Trophoblast cell (in vitro differentiated cells and primary cell): ENCODE results near the gene MAPK1.
"Not testable (repeated sequence)": the region's sequence is repeated elsewhere in the genome, so short reads cannot be mapped to it uniquely, and the experiment has no call there.

ENCODE experiments used
- DNase-seq, 2 donors: peaks; one replicate each; pipeline ENCODE4 v3.0.0-alpha.2; 2016
- H2AFZ ChIP-seq: 2 replicates; pipeline ENCODE4 v1.6.1; 2013; ENCODE audit warnings: low read length, moderate library complexity, mild to moderate bottlenecking; ENCODE audit not compliant: insufficient read depth, poor library complexity
- H2AK5ac ChIP-seq: 2 replicates; pipeline ENCODE4 v1.6.1; 2013; ENCODE audit warnings: mild to moderate bottlenecking, low read length
- H2BK120ac ChIP-seq: 2 replicates; pipeline ENCODE4 v1.6.1; 2013; ENCODE audit warnings: low read length, mild to moderate bottlenecking, moderate library complexity; ENCODE audit not compliant: insufficient read depth, poor library complexity
- H2BK12ac ChIP-seq: 2 replicates; pipeline ENCODE4 v1.6.1; 2013; ENCODE audit warnings: mild to moderate bottlenecking, low read length, moderate library complexity
- H2BK5ac ChIP-seq: 2 replicates; pipeline ENCODE4 v1.6.1; 2013; ENCODE audit warnings: low read length, low read depth, moderate library complexity, mild to moderate bottlenecking; ENCODE audit not compliant: poor library complexity
- H3K14ac ChIP-seq: 2 replicates; pipeline ENCODE4 v1.6.1; 2013; ENCODE audit warnings: mild to moderate bottlenecking, low read length
- H3K18ac ChIP-seq: 2 replicates; pipeline ENCODE4 v1.6.1; 2013; ENCODE audit warnings: mild to moderate bottlenecking, low read length
- H3K23ac ChIP-seq: 2 replicates; pipeline ENCODE4 v1.6.1; 2013; ENCODE audit warnings: low read length
- H3K27ac ChIP-seq: 2 replicates; pipeline ENCODE4 v1.5.1; 2013; ENCODE audit warnings: low read depth, mild to moderate bottlenecking, inconsistent platforms, low read length, moderate library complexity
- H3K27me3 ChIP-seq: 2 replicates; pipeline ENCODE4 v1.6.1; 2013; ENCODE audit warnings: inconsistent platforms, mild to moderate bottlenecking, low read length, moderate library complexity; ENCODE audit not compliant: insufficient read depth
- H3K36me3 ChIP-seq, 2 experiments: 1 replicate in 1 of 2; 2 replicates in 1 of 2; pipeline ENCODE4 v1.6.1; 2013; ENCODE audit warnings: low read length in 2 of 2, mild to moderate bottlenecking in 2 of 2, moderate library complexity in 1 of 2; ENCODE audit not compliant: insufficient read depth in 2 of 2, control insufficient read depth in 1 of 2
- H3K4ac ChIP-seq: 2 replicates; pipeline ENCODE4 v1.6.1; 2013; ENCODE audit warnings: low read depth, mild to moderate bottlenecking, low read length, moderate library complexity
- H3K4me1 ChIP-seq, 2 experiments: 1 replicate in 1 of 2; 2 replicates in 1 of 2; pipeline ENCODE4 v1.6.1; 2013; ENCODE audit warnings: low read length in 2 of 2, mild to moderate bottlenecking in 2 of 2, moderate library complexity in 1 of 2; ENCODE audit not compliant: insufficient read depth in 2 of 2, control insufficient read depth in 1 of 2
- H3K4me2 ChIP-seq: 2 replicates; pipeline ENCODE4 v1.6.1; 2013; ENCODE audit warnings: inconsistent platforms, mild to moderate bottlenecking, low read length, moderate library complexity
- H3K4me3 ChIP-seq: 2 replicates; pipeline ENCODE4 v1.5.1; 2013; ENCODE audit warnings: mild to moderate bottlenecking, low read depth, low read length, inconsistent platforms
- H3K79me1 ChIP-seq: one replicate; pipeline ENCODE4 v1.6.1; 2013; ENCODE audit warnings: low read length
- H3K79me2 ChIP-seq: 2 replicates; pipeline ENCODE4 v1.6.1; 2013; ENCODE audit warnings: low read length, mild to moderate bottlenecking; ENCODE audit not compliant: control insufficient read depth, insufficient read depth, poor library complexity
- H3K9ac ChIP-seq: 2 replicates; pipeline ENCODE4 v1.6.1; 2013; ENCODE audit warnings: mild to moderate bottlenecking, low read length
- H3K9me3 ChIP-seq: 2 replicates; pipeline ENCODE4 v1.6.1; 2013; ENCODE audit warnings: low read depth, mild to moderate bottlenecking, control low read depth, inconsistent platforms, low read length; ENCODE audit not compliant: insufficient read depth
- H4K12ac ChIP-seq: 2 replicates; pipeline ENCODE4 v1.6.1; 2013; ENCODE audit warnings: low read depth, mild to moderate bottlenecking, low read length, moderate library complexity
- H4K8ac ChIP-seq: 2 replicates; pipeline ENCODE4 v1.6.1; 2013; ENCODE audit warnings: low read depth, mild to moderate bottlenecking, low read length, moderate library complexity
- H4K91ac ChIP-seq: one replicate; pipeline ENCODE4 v1.6.1; 2013; ENCODE audit warnings: low read depth, mild to moderate bottlenecking, low read length, moderate library complexity
- WGBS: extraction: QIAGEN DNeasy Blood & Tissue Kit; methylation state at CpG from one replicate; pipeline ENCODE4 v1.1.7; 2013; ENCODE audit warnings: missing lambda C conversion rate; ENCODE audit not compliant: insufficient read length, insufficient coverage; ENCODE audit errors: extremely low coverage; 5-methylcytosine and 5-hydroxymethylcytosine counted together

The MAPK1 gene

GRCh38 chr22:21839104-21839764, 28.2 kb downstream of the MAPK1 start:
- H3K27me3 ChIP-seq, H2BK12ac ChIP-seq, H3K79me2 ChIP-seq, H3K18ac ChIP-seq, H3K23ac ChIP-seq, H3K14ac ChIP-seq, H2AFZ ChIP-seq, H4K12ac ChIP-seq, H3K4me3 ChIP-seq, H3K9ac ChIP-seq, H3K79me1 ChIP-seq, H3K36me3 ChIP-seq, H2AK5ac ChIP-seq, H3K27ac ChIP-seq, H2BK120ac ChIP-seq, H4K8ac ChIP-seq, H4K91ac ChIP-seq, H3K4me1 ChIP-seq, H2BK5ac ChIP-seq, H3K4me2 ChIP-seq, H3K9me3 ChIP-seq, DNase-seq: not testable (repeated sequence)
- peak overlapping the region; percentile 67 for H3K4ac ChIP-seq
- no CpG with 5 or more reads among the region's 10 CpGs for WGBS

- DNase-seq: peak in 1 of 2 donors; percentile 29
- peak overlapping the region; percentile 57 for H4K8ac ChIP-seq
- no peak overlapping the region for H4K12ac ChIP-seq
- WGBS: no CpG with 5 or more reads among the region's 4 CpGs
- H3K9ac ChIP-seq: no peak overlapping the region
- peak overlapping the region; percentile 82 for H3K27ac ChIP-seq
- no peaks in the 10 kb centered on the region for H3K27me3 ChIP-seq
- H3K4ac ChIP-seq: peak overlapping the region; percentile 43
- peak overlapping the region; percentile 25 for H3K14ac ChIP-seq
- no peaks in the 10 kb centered on the region for H3K36me3 ChIP-seq
- H3K23ac ChIP-seq: no peak overlapping the region
- peak overlapping the region; percentile 61 for H2BK12ac ChIP-seq
- peaks cover 9% of the 10 kb centered on the region for H3K79me1 ChIP-seq
- H2BK120ac ChIP-seq: no peak overlapping the region
- peaks cover 4 to 10% of the 10 kb centered on the region in 2 experiments for H3K4me1 ChIP-seq
- peak overlapping the region; percentile 75 for H4K91ac ChIP-seq
- no peak overlapping the region for H3K18ac ChIP-seq
- no peak overlapping the region for H2AFZ ChIP-seq
- H3K9me3 ChIP-seq: no peaks in the 10 kb centered on the region
- no peak overlapping the region for H2AK5ac ChIP-seq
- no peak overlapping the region for H3K4me3 ChIP-seq
- H3K4me2 ChIP-seq: peak overlapping the region; percentile 38
- H3K79me2 ChIP-seq: peaks cover 9% of the 10 kb centered on the region
- H2BK5ac ChIP-seq: peak overlapping the region; percentile 68
Observed at GRCh38 chr22:21837248-21837979, 30.0 kb downstream of the MAPK1 start.

GRCh38 chr22:21836486-21836885, 31.0 kb downstream of the MAPK1 start:
- peak overlapping the region; percentile 58 for H2BK120ac ChIP-seq
- not testable (repeated sequence) for H3K27me3 ChIP-seq, H4K8ac ChIP-seq, DNase-seq, H3K23ac ChIP-seq, H3K9me3 ChIP-seq, H3K36me3 ChIP-seq, H3K79me1 ChIP-seq, H3K9ac ChIP-seq, H4K12ac ChIP-seq, H3K4me3 ChIP-seq, H2AFZ ChIP-seq, H3K4me2 ChIP-seq, H3K79me2 ChIP-seq
- H3K27ac ChIP-seq: peak overlapping the region; percentile 22
- H2AK5ac ChIP-seq: peak overlapping the region; percentile 79
- peaks cover 4 to 13% of the 10 kb centered on the region in 2 experiments for H3K4me1 ChIP-seq
- peak overlapping the region; percentile 86 for H2BK12ac ChIP-seq
- H3K18ac ChIP-seq: peak overlapping the region; percentile 84
- peak overlapping the region; percentile 82 for H3K4ac ChIP-seq
- peak overlapping the region; percentile 61 for H3K14ac ChIP-seq
- peak overlapping the region; percentile 67 for H4K91ac ChIP-seq
- WGBS: no CpG with 5 or more reads among the region's 15 CpGs
- peak overlapping the region; percentile 38 for H2BK5ac ChIP-seq

GRCh38 chr22:21835378-21835777, 32.1 kb downstream of the MAPK1 start:
- Histone ChIP-seq H3K4me1 (peaks cover 4 to 13% of the 10 kb centered on the region in 2 experiments), H3K23ac (no peak overlapping the region), H3K27me3 (no peaks in the 10 kb centered on the region), H3K27ac (no peak overlapping the region), H3K14ac (no peak overlapping the region), H2BK120ac (no peak overlapping the region), H3K79me1 (peaks cover 9% of the 10 kb centered on the region), H3K9ac (no peak overlapping the region), H3K79me2 (peaks cover 9% of the 10 kb centered on the region), H4K8ac (no peak overlapping the region), H3K18ac (no peak overlapping the region), H3K4me3 (no peak overlapping the region), H4K91ac (no peak overlapping the region), H2AK5ac (no peak overlapping the region), H3K4ac (no peak overlapping the region), H2BK12ac (no peak overlapping the region), H3K9me3 (no peaks in the 10 kb centered on the region), H3K36me3 (no peaks in the 10 kb centered on the region), H3K4me2 (no peak overlapping the region), H2AFZ (no peak overlapping the region), H2BK5ac (no peak overlapping the region), H4K12ac (no peak overlapping the region)
- WGBS: no CpG with 5 or more reads among the region's 2 CpGs
- no peak for DNase-seq
